ENCODE data around the gene MEMO1. TPM values are rescaled to one million over a fixed set of nuclear protein-coding genes. Genes with fewer than 3 reads are reported as not detected.

Gene MEMO1
- total and polyA plus RNA-seq, 2 experiments from 2014 or later: 43.9 to 58.8 TPM

- peak overlapping the region; percentile 85 for H3K4me2 ChIP-seq
- no peaks in the 10 kb centered on the region for H3K9me3 ChIP-seq (ENCODE audit: low read depth)
- peaks cover 20% of the 10 kb centered on the region for H3K4me1 ChIP-seq (ENCODE audit: insufficient read depth)
- peak; percentile 43 for DNase-seq (ENCODE audit: low spot score)
- H4K20me1 ChIP-seq (ENCODE audit: insufficient read depth, poor library complexity, severe bottlenecking): peaks cover 51% of the 10 kb centered on the region
- WGBS (ENCODE audit: low lambda C conversion rate, missing lambda C conversion rate): 3% methylated on average over 10 of the region's 10 CpGs
- no peaks in the 10 kb centered on the region for H3K36me3 ChIP-seq (replicated peaks; ENCODE audit: insufficient read depth, low read depth)
- H3K4me3 ChIP-seq: peak overlapping the region; percentile 97
- peak overlapping the region; percentile 69 for H2AFZ ChIP-seq
- H3K79me2 ChIP-seq: peaks cover 57% of the 10 kb centered on the region
- no peaks in the 10 kb centered on the region for H3K9me2 ChIP-seq (replicated peaks; ENCODE audit: insufficient read depth)
- H3K27me3 ChIP-seq: no peaks in the 10 kb centered on the region
- TF ChIP-seq EZH2 (IDR thresholded peaks at IDR 0.05; ENCODE audit: borderline replicate concordance): no peak
- TF ChIP-seq EZH2phosphoT487 (IDR thresholded peaks at IDR 0.05; ENCODE audit: low read depth, severe bottlenecking, unreplicated experiment): no peak
- no peak for TF ChIP-seq CTCF (IDR thresholded peaks at IDR 0.05; ENCODE audit: poor library complexity)
- peak overlapping the region; percentile 95 for H3K27ac ChIP-seq
Measured at GRCh38 chr2:32008805-32009515, 1.8 kb downstream of the MEMO1 start.

- no peaks in the 10 kb centered on the region for H3K9me2 ChIP-seq (replicated peaks; ENCODE audit: insufficient read depth)
- TF ChIP-seq CTCF (IDR thresholded peaks at IDR 0.05; ENCODE audit: poor library complexity): no peak
- no peak for TF ChIP-seq EZH2phosphoT487 (IDR thresholded peaks at IDR 0.05; ENCODE audit: low read depth, severe bottlenecking, unreplicated experiment)
- TF ChIP-seq EZH2 (IDR thresholded peaks at IDR 0.05; ENCODE audit: borderline replicate concordance): no peak
- no peak for DNase-seq (ENCODE audit: low spot score)
- no peaks in the 10 kb centered on the region for H3K9me3 ChIP-seq (ENCODE audit: low read depth)
- H2AFZ ChIP-seq: no peak overlapping the region
- no peaks in the 10 kb centered on the region for H3K36me3 ChIP-seq (replicated peaks; ENCODE audit: insufficient read depth, low read depth)
- peaks cover 20% of the 10 kb centered on the region for H3K4me1 ChIP-seq (ENCODE audit: insufficient read depth)
- peaks cover 76% of the 10 kb centered on the region for H3K79me2 ChIP-seq
- no peaks in the 10 kb centered on the region for H3K27me3 ChIP-seq
- no peak overlapping the region for H3K27ac ChIP-seq
- no peak overlapping the region for H3K4me2 ChIP-seq
- H4K20me1 ChIP-seq (ENCODE audit: insufficient read depth, poor library complexity, severe bottlenecking): peaks cover 63% of the 10 kb centered on the region
- H3K4me3 ChIP-seq: no peak overlapping the region
Measured at GRCh38 chr2:32007121-32007391, 3.8 kb downstream of the MEMO1 start.

GRCh38 chr2:32005371-32005976 is 5.3 kb downstream of the MEMO1 start:
- TF ChIP-seq EZH2 (IDR thresholded peaks at IDR 0.05; ENCODE audit: borderline replicate concordance) (no peak), CTCF (IDR thresholded peaks at IDR 0.05; ENCODE audit: poor library complexity) (no peak), EZH2phosphoT487 (IDR thresholded peaks at IDR 0.05; ENCODE audit: low read depth, severe bottlenecking, unreplicated experiment) (no peak)
- DNase-seq (ENCODE audit: low spot score): no peak
- H3K4me3 ChIP-seq: no peak overlapping the region
- H4K20me1 ChIP-seq (ENCODE audit: insufficient read depth, poor library complexity, severe bottlenecking): peaks cover 63% of the 10 kb centered on the region
- no peaks in the 10 kb centered on the region for H3K9me2 ChIP-seq (replicated peaks; ENCODE audit: insufficient read depth)
- no peak overlapping the region for H3K4me2 ChIP-seq
- peaks cover 20% of the 10 kb centered on the region for H3K4me1 ChIP-seq (ENCODE audit: insufficient read depth)
- no peak overlapping the region for H2AFZ ChIP-seq
- 97% methylated on average over 2 of the region's 2 CpGs for WGBS (ENCODE audit: low lambda C conversion rate, missing lambda C conversion rate)
- H3K27me3 ChIP-seq: no peaks in the 10 kb centered on the region
- no peaks in the 10 kb centered on the region for H3K36me3 ChIP-seq (replicated peaks; ENCODE audit: insufficient read depth, low read depth)
- no peaks in the 10 kb centered on the region for H3K9me3 ChIP-seq (ENCODE audit: low read depth)
- no peak overlapping the region for H3K27ac ChIP-seq
- peaks cover 92% of the 10 kb centered on the region for H3K79me2 ChIP-seq

Measured in hepatocyte (in vitro differentiated cells).